GM12878 (cell line): Measurements from ENCODE around the gene PIR. TPM values are rescaled to one million over a fixed set of nuclear protein-coding genes. Genes with fewer than 3 reads are reported as not detected.

Experiments
- ATAC-seq: fragments of 200-7000 bp; cut with Tn5 transposase; 3 replicates; pipeline ENCODE4 v1.9.1; 2020; ENCODE audit warnings: mild to moderate bottlenecking, moderate library complexity
- BruUV-seq: library from RNA; stranded (reverse); fragments of 400-500 nt; replicated peaks from 2 replicates; lab custom pipeline; 2021; lab: Mats Ljungman, UMichigan
- CTCF ChIA-PET: fragments of 300-600 bp; sonication (Branson Sonifier 250); formaldehyde crosslinking; extraction: SDS; loops from one replicate; lab custom pipeline; 2021; ENCODE audit warnings: inconsistent platforms; lab: Yijun Ruan, JAX
- POLR2A ChIA-PET: fragments of 350-600 bp; formaldehyde crosslinking; extraction: SDS; loops from one replicate; lab custom pipeline; 2021; ENCODE audit warnings: inconsistent platforms; lab: Charles Lee
- RAD21 ChIA-PET: fragments of 300-600 bp; sonication (Branson Sonifier 250); formaldehyde crosslinking; loops from one replicate; lab custom pipeline; 2023; ENCODE audit warnings: antibody characterized with exemption; ENCODE audit not compliant: unreplicated experiment; lab: Charles Lee
- SMC1A ChIA-PET: fragments of 300-600 bp; sonication (Branson Sonifier 250); formaldehyde crosslinking; loops from one replicate; lab custom pipeline; 2023; ENCODE audit not compliant: unreplicated experiment, uncharacterized antibody; lab: Charles Lee
- DNase-seq: peaks from one replicate; pipeline ENCODE4 v3.0.0-alpha.2; 2011; ENCODE audit warnings: low read depth, low spot score
- FAIRE-seq: peaks from 3 replicates; lab custom pipeline; 2011; peaks lifted over from hg19 to GRCh38; lab: Jason Lieb, UNC
- H2AFZ ChIP-seq: 2 replicates; pipeline ENCODE4 v1.6.0; 2011; ENCODE audit warnings: low read depth, low read length, control low read depth; ENCODE audit not compliant: control insufficient read depth
- H3K27ac ChIP-seq: 2 replicates; pipeline ENCODE4 v1.5.1; 2011; ENCODE audit warnings: control low read depth; ENCODE audit not compliant: control insufficient read depth, insufficient read depth
- H3K27me3 ChIP-seq, 2 experiments: replicated peaks in 1 of 2; 2 replicates each; pipeline versions ENCODE4 v1.6.0 to v1.6.1; 2011; ENCODE audit warnings: low read length in 1 of 2; ENCODE audit not compliant: control insufficient read depth in 2 of 2, insufficient read depth in 2 of 2
- H3K36me3 ChIP-seq, 2 experiments: 2 replicates each; pipeline ENCODE4 v1.5.1; 2011; ENCODE audit warnings: low read length in 1 of 2; ENCODE audit not compliant: control insufficient read depth in 2 of 2, insufficient read depth in 2 of 2
- H3K4me1 ChIP-seq: 2 replicates; pipeline ENCODE4 v1.6.1; 2011; ENCODE audit warnings: mild to moderate bottlenecking, low read length, moderate library complexity, mixed read lengths; ENCODE audit not compliant: control insufficient read depth, insufficient read depth
- H3K4me2 ChIP-seq: 2 replicates; pipeline ENCODE4 v1.6.0; 2011; ENCODE audit warnings: control low read depth; ENCODE audit not compliant: control insufficient read depth, insufficient read depth
- H3K4me3 ChIP-seq: fragments of 200-600 bp; sonication (generic); 2 replicates; pipeline ENCODE4 v1.5.1; 2016
- H3K79me2 ChIP-seq: 2 replicates; pipeline ENCODE4 v1.6.0; 2011; ENCODE audit warnings: low read length; ENCODE audit not compliant: control insufficient read depth, insufficient read depth
- H3K9ac ChIP-seq: 2 replicates; pipeline ENCODE4 v1.8.0; 2011; ENCODE audit warnings: low read length, control low read depth, mixed read lengths; ENCODE audit not compliant: control insufficient read depth, insufficient read depth
- H3K9me3 ChIP-seq: replicated peaks from 3 replicates; pipeline ENCODE4 v1.5.1; 2011; ENCODE audit warnings: mild to moderate bottlenecking, low read length; ENCODE audit not compliant: control insufficient read depth, insufficient read depth
- H4K20me1 ChIP-seq: 2 replicates; pipeline ENCODE4 v1.6.0; 2011; ENCODE audit not compliant: control insufficient read depth, insufficient read depth
- BRCA1 ChIP-seq: IDR thresholded peaks from 2 replicates; pipeline ENCODE4 v1.6.1; 2011; ENCODE audit warnings: low read depth, low read length, improper control_type of control experiment
- CBX3 ChIP-seq: fragments of 200-600 bp; sonication (generic); IDR thresholded peaks from 2 replicates; pipeline ENCODE4 v1.6.1; 2016; ENCODE audit warnings: low read depth, borderline replicate concordance
- CHD1 ChIP-seq: IDR thresholded peaks from 2 replicates; pipeline ENCODE4 v1.6.1; 2012; ENCODE audit warnings: low read depth, low read length, improper control_type of control experiment
- CHD4 ChIP-seq: fragments of 200-600 bp; sonication (generic); IDR thresholded peaks from 2 replicates; pipeline ENCODE4 v1.6.1; 2016; ENCODE audit warnings: mild to moderate bottlenecking
- EGR1 ChIP-seq, 2 experiments: IDR thresholded peaks; 1 replicate in 1 of 2; 2 replicates in 1 of 2; pipeline ENCODE4 v1.6.1; 2011 to 2012; ENCODE audit warnings: low read depth in 2 of 2, low read length in 2 of 2, borderline replicate concordance in 1 of 2, mild to moderate bottlenecking in 1 of 2, moderate library complexity in 1 of 2
- HDAC6 ChIP-seq: fragments of 200-600 bp; sonication (generic); IDR thresholded peaks from one replicate; pipeline ENCODE4 v1.8.0; 2017; ENCODE audit warnings: antibody characterized with exemption; ENCODE audit not compliant: unreplicated experiment
- MTA2 ChIP-seq: fragments of 450-650 bp; IDR thresholded peaks from 2 replicates; pipeline ENCODE4 v1.6.1; 2016; ENCODE audit warnings: low read depth, mild to moderate bottlenecking, moderate library complexity
- NBN ChIP-seq: fragments of 450-650 bp; IDR thresholded peaks from 2 replicates; pipeline ENCODE4 v1.6.1; 2016
- NFIC ChIP-seq: IDR thresholded peaks from 2 replicates; pipeline ENCODE4 v1.6.1; 2012; ENCODE audit warnings: low read depth, mild to moderate bottlenecking, inconsistent platforms, low read length, moderate library complexity
- NFYB ChIP-seq: IDR thresholded peaks from 2 replicates; pipeline ENCODE4 v1.6.1; 2011; ENCODE audit warnings: low read depth, mild to moderate bottlenecking, low read length, improper control_type of control experiment, moderate library complexity; ENCODE audit not compliant: insufficient read depth
- PAX5 ChIP-seq: IDR thresholded peaks from 2 replicates; pipeline ENCODE4 v1.6.1; 2011; ENCODE audit warnings: low read depth, low read length, borderline replicate concordance
- PKNOX1 ChIP-seq: fragments of 450-650 bp; IDR thresholded peaks from 2 replicates; pipeline ENCODE4 v1.6.1; 2016; ENCODE audit warnings: mild to moderate bottlenecking
- POLR2A ChIP-seq: IDR thresholded peaks from 2 replicates; pipeline ENCODE4 v1.6.1; 2011; ENCODE audit warnings: low read depth, mild to moderate bottlenecking, low read length
- RB1 ChIP-seq: fragments of 450-650 bp; formaldehyde crosslinking; IDR thresholded peaks from 2 replicates; pipeline ENCODE4 v1.6.1; 2017; ENCODE audit warnings: mild to moderate bottlenecking, borderline replicate concordance
- RCOR1 ChIP-seq: conservative IDR thresholded peaks from 2 replicates; pipeline ENCODE4 v1.6.1; 2012; ENCODE audit warnings: low read depth, low read length, improper control_type of control experiment
- RELB ChIP-seq: fragments of 450-650 bp; IDR thresholded peaks from 2 replicates; pipeline ENCODE4 v1.6.1; 2017; ENCODE audit warnings: low read depth, mild to moderate bottlenecking, moderate library complexity
- TAF1 ChIP-seq: IDR thresholded peaks from 2 replicates; pipeline ENCODE4 v1.6.1; 2011; ENCODE audit warnings: mild to moderate bottlenecking, low read depth, low read length, borderline replicate concordance
- TARDBP ChIP-seq: IDR thresholded peaks from 2 replicates; pipeline ENCODE4 v1.6.1; 2016; ENCODE audit warnings: borderline replicate concordance
- ZNF384 ChIP-seq: IDR thresholded peaks from 2 replicates; pipeline ENCODE4 v1.6.1; 2012; ENCODE audit warnings: low read depth, mild to moderate bottlenecking, low read length, improper control_type of control experiment, borderline replicate concordance
- ZSCAN29 ChIP-seq: fragments of 450-650 bp; IDR thresholded peaks from 2 replicates; pipeline ENCODE4 v1.6.1; 2017; ENCODE audit warnings: mild to moderate bottlenecking, moderate library complexity
- WGBS: methylation state at CpG from one replicate; pipeline ENCODE4 v1.1.6; 2016; ENCODE audit warnings: low lambda C conversion rate; ENCODE audit not compliant: insufficient replicate concordance, insufficient coverage; ENCODE audit errors: missing lambda C conversion rate; 5-methylcytosine and 5-hydroxymethylcytosine counted together
- in situ Hi-C: fragments of 300-500 bp; cut with MboI; formaldehyde crosslinking; loops from 9 replicates; pipeline ENCODE4 v1.14.3; 2018; ENCODE audit warnings: mixed read lengths
- intact Hi-C: fragments of 100-400 bp; cut with micrococcal nuclease; formaldehyde crosslinking; loops from one replicate; pipeline ENCODE4 v1.14.2; 2022; ENCODE audit not compliant: unreplicated experiment
- polyA plus RNA-seq, 11 experiments: library from polyadenylated mRNA; depleted of rRNA in 4 of 11; unstranded in 6 of 11; stranded (reverse) in 5 of 11; fragments of >200 nt; fragmentation: Nextera tagmentation in 4 of 11; fragmentation: Illumina TruSeq in 1 of 11; extraction: Ambion mirVana in 4 of 11; extraction: Trizol in 1 of 11; gene quantifications; 1 replicate in 1 of 11; 2 replicates in 10 of 11; pipeline versions ENCODE4 v1.2.1 to v1.2.3, GENCODE V29; 2011 to 2016; ENCODE audit warnings: inconsistent platforms in 2 of 11, missing spikeins in 2 of 11, low read depth in 1 of 11
- total RNA-seq, 4 experiments: library from RNA; depleted of rRNA in 3 of 4; stranded (reverse); fragments of >200 nt in 3 of 4; fragmentation: Illumina TruSeq in 1 of 4; extraction: Trizol in 1 of 4; gene quantifications; 2 replicates each; pipeline versions ENCODE4 v1.2.1 to v1.2.3, GENCODE V29; 2013 to 2021

PIR gene
- total and polyA plus RNA-seq, 10 of the 15 experiments (the other 5 are each of a cell fraction or from before 2014, with no cell fraction given): 3.8 to 16.5 (median 7.3) TPM

- ATAC-seq: no peak
Measured at GRCh38 chrX:15498741-15499140, 5.6 kb upstream of the PIR start.

More at GRCh38 chrX:15498741-15499140, 5.6 kb upstream of the PIR start:
- SMC1A ChIA-PET: interaction anchor here (0.7 to 1.3 kb wide), 3 partner anchors 27 to 241 kb away, joined by 3 to 4 read pairs (median 3); no protein-coding TSS in a partner anchor
- TF ChIP-seq BRCA1: no peak
- no peak for TF ChIP-seq CHD4
- TF ChIP-seq CHD1: no peak
- no peak for TF ChIP-seq MTA2
- TF ChIP-seq ZSCAN29: no peak
- TF ChIP-seq POLR2A: no peak
- no peak for TF ChIP-seq NBN
- TF ChIP-seq RCOR1: no peak
- TF ChIP-seq TAF1: no peak
- no peak for TF ChIP-seq CBX3
- no peak for TF ChIP-seq ZNF384
- TF ChIP-seq EGR1 (IDR thresholded peaks at IDR 0.05; ENCODE audit: borderline replicate concordance in 1 of 2, low read depth in 2 of 2, low read length in 2 of 2): no peak
- TF ChIP-seq RELB: no peak
- TF ChIP-seq PKNOX1: no peak
- TF ChIP-seq PAX5: no peak
- no peak for TF ChIP-seq NFYB
- no peak for TF ChIP-seq HDAC6
- no peak for TF ChIP-seq TARDBP
- no peak for TF ChIP-seq RB1
- TF ChIP-seq NFIC: no peak
- TF ChIP-seq, all 136 proteins: peak for 0
- H3K4me3 ChIP-seq: no peak overlapping the region
- no peak overlapping the region for H3K27ac ChIP-seq
- FAIRE-seq (no peak), DNase-seq (no peak)
- H3K9ac ChIP-seq: no peak overlapping the region
- in situ Hi-C loops (no loop called here), intact Hi-C loops (loop anchor here (1.0 to 10.0 kb wide), 4 partner anchors 67 to 1199 kb away; no protein-coding TSS in a partner anchor)
- H4K20me1 ChIP-seq: no peaks in the 10 kb centered on the region
- RAD21 ChIA-PET: interaction anchor here (0.9 to 1.4 kb wide), 2 partner anchors 27 to 148 kb away, joined by 3 to 4 read pairs; no protein-coding TSS in a partner anchor
- H3K4me2 ChIP-seq: no peak overlapping the region
- no peaks in the 10 kb centered on the region for H3K4me1 ChIP-seq
- H3K9me3 ChIP-seq: no peaks in the 10 kb centered on the region
- H3K79me2 ChIP-seq: no peaks in the 10 kb centered on the region
- no TSS peak for BruUV-seq
- POLR2A ChIA-PET: no interaction called here
- H2AFZ ChIP-seq: no peak overlapping the region
- WGBS: 25% methylated on average over 2 of the region's 2 CpGs
- no peaks in the 10 kb centered on the region for H3K27me3 ChIP-seq
- CTCF ChIA-PET: interaction anchor here (0.6 to 3.9 kb wide), 5 partner anchors 8 to 1501 kb away, joined by 3 to 16 read pairs (median 4); no protein-coding TSS in a partner anchor
- no peaks in the 10 kb centered on the region for H3K36me3 ChIP-seq
